ENCODE results near the gene MDGA2. TPM values are rescaled to one million over a fixed set of nuclear protein-coding genes. Genes with fewer than 3 reads are reported as not detected.

The MDGA2 gene
- total RNA-seq, 1 experiment from 2014 or later, result not detected

GRCh38 chr14:47103771-47104170, 571.6 kb downstream of the MDGA2 start:
- H3K36me3 ChIP-seq (ENCODE audit: control insufficient read depth, insufficient read depth, low read length), result no peaks in the 10 kb centered on the region
- no peaks in the 10 kb centered on the region for H3K27me3 ChIP-seq (replicated peaks; ENCODE audit: control insufficient read depth, insufficient read depth, low read length)
- TF ChIP-seq, protein P1, sequence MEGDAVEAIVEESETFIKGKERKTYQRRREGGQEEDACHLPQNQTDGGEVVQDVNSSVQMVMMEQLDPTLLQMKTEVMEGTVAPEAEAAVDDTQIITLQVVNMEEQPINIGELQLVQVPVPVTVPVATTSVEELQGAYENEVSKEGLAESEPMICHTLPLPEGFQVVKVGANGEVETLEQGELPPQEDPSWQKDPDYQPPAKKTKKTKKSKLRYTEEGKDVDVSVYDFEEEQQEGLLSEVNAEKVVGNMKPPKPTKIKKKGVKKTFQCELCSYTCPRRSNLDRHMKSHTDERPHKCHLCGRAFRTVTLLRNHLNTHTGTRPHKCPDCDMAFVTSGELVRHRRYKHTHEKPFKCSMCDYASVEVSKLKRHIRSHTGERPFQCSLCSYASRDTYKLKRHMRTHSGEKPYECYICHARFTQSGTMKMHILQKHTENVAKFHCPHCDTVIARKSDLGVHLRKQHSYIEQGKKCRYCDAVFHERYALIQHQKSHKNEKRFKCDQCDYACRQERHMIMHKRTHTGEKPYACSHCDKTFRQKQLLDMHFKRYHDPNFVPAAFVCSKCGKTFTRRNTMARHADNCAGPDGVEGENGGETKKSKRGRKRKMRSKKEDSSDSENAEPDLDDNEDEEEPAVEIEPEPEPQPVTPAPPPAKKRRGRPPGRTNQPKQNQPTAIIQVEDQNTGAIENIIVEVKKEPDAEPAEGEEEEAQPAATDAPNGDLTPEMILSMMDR (IDR thresholded peaks at IDR 0.05; ENCODE audit: insufficient read depth in 1 of 2, low read depth in 1 of 2, low read length in 1 of 2, severe bottlenecking in 1 of 2, unreplicated experiment in 1 of 2), result no peak
- no peak for DNase-seq
- Mint-ChIP-seq H3K27me3 (ENCODE audit: insufficient read depth, unreplicated experiment) (peaks cover 3% of the 10 kb centered on the region), H3K4me1 (ENCODE audit: low read depth, unreplicated experiment) (no peaks in the 10 kb centered on the region), H3K36me3 (ENCODE audit: insufficient read depth, unreplicated experiment) (no peaks in the 10 kb centered on the region), H3K9me3 (ENCODE audit: unreplicated experiment) (no peaks in the 10 kb centered on the region), H3K27ac (ENCODE audit: unreplicated experiment) (no peak overlapping the region), H3K4me3 (ENCODE audit: unreplicated experiment) (no peak overlapping the region)
- intact Hi-C loops (cut with micrococcal nuclease; ENCODE audit: unreplicated experiment), result no loop called here
- no peaks in the 10 kb centered on the region for H3K9me3 ChIP-seq
- no peak overlapping the region for H3K4me3 ChIP-seq (ENCODE audit: low read depth, low read length)
- BruUV-seq (replicated peaks), result no TSS peak
- H3K4me1 ChIP-seq, result no peaks in the 10 kb centered on the region
- ChIA-PET POLR2A (no interaction called here), CTCF (no interaction called here)

DNA sequence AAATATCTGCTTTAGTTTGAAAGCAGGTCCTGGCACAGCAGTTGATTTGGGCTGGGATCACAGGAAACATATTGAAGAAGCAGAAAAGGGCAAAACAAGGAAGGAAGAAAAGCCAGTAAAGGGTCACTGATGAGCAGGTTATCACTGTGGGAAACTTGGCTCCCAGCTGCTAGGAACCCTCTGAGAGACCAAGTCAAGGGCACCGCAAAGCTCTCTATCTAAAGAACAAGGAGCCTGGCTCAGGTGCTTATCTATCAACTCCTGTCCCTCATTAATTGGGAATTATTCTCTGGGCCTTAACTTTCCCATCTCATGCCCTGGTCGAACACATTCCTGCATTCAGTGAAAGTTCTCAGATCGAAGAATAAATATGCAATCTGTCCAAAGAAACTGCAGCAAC, 572.9 kb downstream of the MDGA2 start:
- H3K9me3 ChIP-seq, result no peaks in the 10 kb centered on the region
- no peak for DNase-seq
- CTCF ChIA-PET, result no interaction called here
- H3K27me3 ChIP-seq (replicated peaks; ENCODE audit: control insufficient read depth, insufficient read depth, low read length), result no peaks in the 10 kb centered on the region
- no peak overlapping the region for H3K27ac Mint-ChIP-seq (ENCODE audit: unreplicated experiment)
- TF ChIP-seq, protein P1 (IDR thresholded peaks at IDR 0.05; ENCODE audit: insufficient read depth in 1 of 2, low read depth in 1 of 2, low read length in 1 of 2, severe bottlenecking in 1 of 2, unreplicated experiment in 1 of 2), result no peak
- H3K9me3 Mint-ChIP-seq (ENCODE audit: unreplicated experiment), result no peaks in the 10 kb centered on the region
- no peaks in the 10 kb centered on the region for H3K4me1 ChIP-seq
- no peak overlapping the region for H3K4me3 ChIP-seq (ENCODE audit: low read depth, low read length)
- peaks cover 3% of the 10 kb centered on the region for H3K27me3 Mint-ChIP-seq (ENCODE audit: insufficient read depth, unreplicated experiment)
- H3K4me1 Mint-ChIP-seq (ENCODE audit: low read depth, unreplicated experiment), result no peaks in the 10 kb centered on the region
- intact Hi-C loops (cut with micrococcal nuclease; ENCODE audit: unreplicated experiment), result no loop called here
- BruUV-seq (replicated peaks), result no TSS peak
- H3K36me3 ChIP-seq (ENCODE audit: control insufficient read depth, insufficient read depth, low read length), result no peaks in the 10 kb centered on the region
- POLR2A ChIA-PET, result no interaction called here
- H3K36me3 Mint-ChIP-seq (ENCODE audit: insufficient read depth, unreplicated experiment), result no peaks in the 10 kb centered on the region
- H3K4me3 Mint-ChIP-seq (ENCODE audit: unreplicated experiment), result no peak overlapping the region

DNA sequence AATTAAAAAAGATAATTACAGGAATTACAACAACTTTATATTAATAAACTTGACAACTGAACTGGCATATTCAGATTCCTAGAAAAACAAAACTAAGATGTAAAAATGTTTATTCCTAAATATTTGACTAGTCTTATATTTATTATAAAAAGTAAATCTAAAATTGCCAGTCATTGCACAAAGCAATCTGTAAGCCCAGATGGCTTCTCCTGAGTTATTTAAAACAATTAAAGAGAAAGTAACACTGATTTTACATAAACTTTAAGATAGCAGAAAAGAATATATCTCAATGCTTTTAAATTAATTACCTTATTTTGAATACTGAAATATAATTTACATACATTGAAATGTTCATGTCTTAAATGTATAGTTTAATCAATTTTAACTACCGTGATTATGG, 589.7 kb downstream of the MDGA2 start:
- Histone ChIP-seq H3K27me3 (replicated peaks; ENCODE audit: control insufficient read depth, insufficient read depth, low read length) (no peaks in the 10 kb centered on the region), H3K36me3 (ENCODE audit: control insufficient read depth, insufficient read depth, low read length) (no peaks in the 10 kb centered on the region), H3K4me3 (ENCODE audit: low read depth, low read length) (no peak overlapping the region), H3K4me1 (no peaks in the 10 kb centered on the region), H3K9me3 (no peaks in the 10 kb centered on the region)
- BruUV-seq (replicated peaks), result no TSS peak
- CTCF ChIA-PET, result no interaction called here
- H3K4me3 Mint-ChIP-seq (ENCODE audit: unreplicated experiment), result no peak overlapping the region
- POLR2A ChIA-PET, result no interaction called here
- H3K9me3 Mint-ChIP-seq (ENCODE audit: unreplicated experiment), result no peaks in the 10 kb centered on the region
- TF ChIP-seq, protein P1 (IDR thresholded peaks at IDR 0.05; ENCODE audit: insufficient read depth in 1 of 2, low read depth in 1 of 2, low read length in 1 of 2, severe bottlenecking in 1 of 2, unreplicated experiment in 1 of 2), result no peak
- peaks cover 1% of the 10 kb centered on the region for H3K27me3 Mint-ChIP-seq (ENCODE audit: insufficient read depth, unreplicated experiment)
- H3K36me3 Mint-ChIP-seq (ENCODE audit: insufficient read depth, unreplicated experiment), result no peaks in the 10 kb centered on the region
- no peaks in the 10 kb centered on the region for H3K4me1 Mint-ChIP-seq (ENCODE audit: low read depth, unreplicated experiment)
- DNase-seq, result no peak
- intact Hi-C loops (cut with micrococcal nuclease; ENCODE audit: unreplicated experiment), result no loop called here
- no peak overlapping the region for H3K27ac Mint-ChIP-seq (ENCODE audit: unreplicated experiment)

All from Caco-2 (cell line).